DND-41 (cell line): ENCODE measurements around the gene TMEM88.

Experiments used
- EZH2 ChIP-seq: IDR thresholded peaks from 3 replicates; pipeline ENCODE4 v1.6.1; 2012; ENCODE audit warnings: borderline replicate concordance, low read depth, mild to moderate bottlenecking, moderate library complexity, low read length, inconsistent platforms; ENCODE audit not compliant: severe bottlenecking
- TF ChIP-seq, protein P1 (sequence below): IDR thresholded peaks from 2 replicates; pipeline ENCODE4 v1.5.1; 2012; ENCODE audit warnings: borderline replicate concordance, low read length, moderate library complexity, mild to moderate bottlenecking; ENCODE audit not compliant: poor library complexity, severe bottlenecking; ENCODE audit errors: extremely low read depth

DNA sequence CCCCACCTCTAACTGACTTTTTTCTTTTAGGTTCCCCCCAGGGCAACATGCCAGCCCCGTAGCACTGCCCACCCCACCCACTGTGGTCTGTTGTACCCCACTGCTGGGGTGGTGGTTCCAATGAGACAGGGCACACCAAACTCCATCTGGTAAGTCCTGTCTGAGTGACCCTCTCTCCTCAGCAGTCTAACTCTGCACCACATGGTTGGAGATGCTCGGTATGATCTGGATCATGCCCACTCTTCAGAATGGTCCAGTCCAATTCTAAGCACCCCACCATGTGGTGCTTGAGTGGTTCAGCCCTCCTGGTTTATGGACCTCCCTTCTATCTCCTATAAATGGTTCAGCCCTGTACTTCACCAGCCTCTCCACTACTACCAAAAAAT lies 15.0 kb upstream of the TMEM88 start:
- TF ChIP-seq, protein P1, sequence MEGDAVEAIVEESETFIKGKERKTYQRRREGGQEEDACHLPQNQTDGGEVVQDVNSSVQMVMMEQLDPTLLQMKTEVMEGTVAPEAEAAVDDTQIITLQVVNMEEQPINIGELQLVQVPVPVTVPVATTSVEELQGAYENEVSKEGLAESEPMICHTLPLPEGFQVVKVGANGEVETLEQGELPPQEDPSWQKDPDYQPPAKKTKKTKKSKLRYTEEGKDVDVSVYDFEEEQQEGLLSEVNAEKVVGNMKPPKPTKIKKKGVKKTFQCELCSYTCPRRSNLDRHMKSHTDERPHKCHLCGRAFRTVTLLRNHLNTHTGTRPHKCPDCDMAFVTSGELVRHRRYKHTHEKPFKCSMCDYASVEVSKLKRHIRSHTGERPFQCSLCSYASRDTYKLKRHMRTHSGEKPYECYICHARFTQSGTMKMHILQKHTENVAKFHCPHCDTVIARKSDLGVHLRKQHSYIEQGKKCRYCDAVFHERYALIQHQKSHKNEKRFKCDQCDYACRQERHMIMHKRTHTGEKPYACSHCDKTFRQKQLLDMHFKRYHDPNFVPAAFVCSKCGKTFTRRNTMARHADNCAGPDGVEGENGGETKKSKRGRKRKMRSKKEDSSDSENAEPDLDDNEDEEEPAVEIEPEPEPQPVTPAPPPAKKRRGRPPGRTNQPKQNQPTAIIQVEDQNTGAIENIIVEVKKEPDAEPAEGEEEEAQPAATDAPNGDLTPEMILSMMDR: no peak
- TF ChIP-seq EZH2: no peak
